ENCODE measurements around the gene TRPV4.
"Not testable (repeated sequence)": the region's sequence is repeated elsewhere in the genome, so short reads cannot be mapped to it uniquely, and the experiment has no call there.

Gene TRPV4

DNA sequence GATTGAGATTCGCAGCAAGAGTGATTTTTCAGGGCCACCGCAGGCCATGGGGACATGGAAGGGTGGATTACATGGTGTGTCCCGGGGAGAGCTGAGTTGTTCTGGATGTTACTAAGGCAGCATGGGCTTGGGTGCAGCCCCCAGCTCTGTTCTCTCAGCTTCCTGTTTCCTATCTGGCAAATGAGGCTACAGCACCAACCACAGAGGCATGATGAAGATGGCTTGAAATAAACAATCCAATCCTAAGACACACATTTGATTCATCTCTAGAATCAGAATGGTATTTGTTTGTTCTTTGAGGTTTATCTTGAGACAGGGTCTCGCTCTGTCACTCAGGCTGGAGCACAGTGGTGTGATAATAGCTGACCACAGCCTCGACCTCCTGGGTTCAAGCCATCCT lies 25.6 kb upstream of the TRPV4 start:
- H3K4me1 ChIP-seq (ENCODE audit: insufficient read depth, low read length), result no peaks in the 10 kb centered on the region
- no peak overlapping the region for H3K4me2 ChIP-seq (ENCODE audit: insufficient read depth, low read length)
- H3K9ac ChIP-seq (ENCODE audit: low read depth, low read length), result no peak overlapping the region
- H3K79me2 ChIP-seq (ENCODE audit: insufficient read depth, low read length), result no peaks in the 10 kb centered on the region
- no peaks in the 10 kb centered on the region for H3K9me3 ChIP-seq (ENCODE audit: insufficient read depth, low read length, severe bottlenecking)
- H4K20me1 ChIP-seq (ENCODE audit: insufficient read depth, low read length), result 0 out of 2 replicates have a peak, but pooled peaks cover 3% of the 10 kb centered on the region
- ATAC-seq (ENCODE audit: insufficient read depth, low read depth) (no peak), DNase-seq (no peak)
- TF ChIP-seq EZH2 (IDR thresholded peaks at IDR 0.05; ENCODE audit: borderline replicate concordance, low read depth, low read length, severe bottlenecking), result no peak
- TF ChIP-seq, protein P1, sequence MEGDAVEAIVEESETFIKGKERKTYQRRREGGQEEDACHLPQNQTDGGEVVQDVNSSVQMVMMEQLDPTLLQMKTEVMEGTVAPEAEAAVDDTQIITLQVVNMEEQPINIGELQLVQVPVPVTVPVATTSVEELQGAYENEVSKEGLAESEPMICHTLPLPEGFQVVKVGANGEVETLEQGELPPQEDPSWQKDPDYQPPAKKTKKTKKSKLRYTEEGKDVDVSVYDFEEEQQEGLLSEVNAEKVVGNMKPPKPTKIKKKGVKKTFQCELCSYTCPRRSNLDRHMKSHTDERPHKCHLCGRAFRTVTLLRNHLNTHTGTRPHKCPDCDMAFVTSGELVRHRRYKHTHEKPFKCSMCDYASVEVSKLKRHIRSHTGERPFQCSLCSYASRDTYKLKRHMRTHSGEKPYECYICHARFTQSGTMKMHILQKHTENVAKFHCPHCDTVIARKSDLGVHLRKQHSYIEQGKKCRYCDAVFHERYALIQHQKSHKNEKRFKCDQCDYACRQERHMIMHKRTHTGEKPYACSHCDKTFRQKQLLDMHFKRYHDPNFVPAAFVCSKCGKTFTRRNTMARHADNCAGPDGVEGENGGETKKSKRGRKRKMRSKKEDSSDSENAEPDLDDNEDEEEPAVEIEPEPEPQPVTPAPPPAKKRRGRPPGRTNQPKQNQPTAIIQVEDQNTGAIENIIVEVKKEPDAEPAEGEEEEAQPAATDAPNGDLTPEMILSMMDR (IDR thresholded peaks at IDR 0.05; ENCODE audit: borderline replicate concordance, extremely low read depth, low read length, poor library complexity, severe bottlenecking), result no peak
- H2AFZ ChIP-seq (ENCODE audit: low read depth, low read length), result no peak overlapping the region
- no peak overlapping the region for H3K27ac ChIP-seq (ENCODE audit: low read length)
- H3K27me3 ChIP-seq (ENCODE audit: insufficient read depth, low read length, poor library complexity), result no peaks in the 10 kb centered on the region
- peaks cover 34% of the 10 kb centered on the region for H3K36me3 ChIP-seq (ENCODE audit: insufficient read depth, low read length)
- no peak overlapping the region for H3K4me3 ChIP-seq (ENCODE audit: low read depth in 1 of 2, low read length in 2 of 2)

DNA sequence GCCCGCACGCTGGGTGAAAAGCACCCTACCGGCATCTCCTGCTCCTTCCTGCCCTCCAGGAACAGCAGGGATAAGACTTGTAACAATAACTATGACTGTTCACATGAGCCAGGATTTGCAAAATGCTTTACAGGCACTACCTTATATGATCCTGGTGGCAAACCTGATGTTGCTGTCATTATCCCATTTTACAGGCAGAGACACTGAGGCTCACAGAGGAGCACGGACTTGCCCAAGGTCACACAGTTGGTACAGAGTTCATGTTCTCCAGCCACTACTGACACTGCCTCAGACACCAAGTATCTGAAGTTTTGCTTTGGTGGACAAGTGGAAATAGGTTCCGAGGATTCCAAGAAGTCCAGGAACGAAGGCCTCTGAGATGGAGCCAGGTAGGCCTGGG lies 24.5 kb upstream of the TRPV4 start:
- Histone ChIP-seq H3K4me1 (ENCODE audit: insufficient read depth, low read length) (no peaks in the 10 kb centered on the region), H3K36me3 (ENCODE audit: insufficient read depth, low read length) (peaks cover 38% of the 10 kb centered on the region)
- TF ChIP-seq, protein P1 (IDR thresholded peaks at IDR 0.05; ENCODE audit: borderline replicate concordance, extremely low read depth, low read length, poor library complexity, severe bottlenecking), result no peak
- TF ChIP-seq EZH2 (IDR thresholded peaks at IDR 0.05; ENCODE audit: borderline replicate concordance, low read depth, low read length, severe bottlenecking), result no peak

DNA sequence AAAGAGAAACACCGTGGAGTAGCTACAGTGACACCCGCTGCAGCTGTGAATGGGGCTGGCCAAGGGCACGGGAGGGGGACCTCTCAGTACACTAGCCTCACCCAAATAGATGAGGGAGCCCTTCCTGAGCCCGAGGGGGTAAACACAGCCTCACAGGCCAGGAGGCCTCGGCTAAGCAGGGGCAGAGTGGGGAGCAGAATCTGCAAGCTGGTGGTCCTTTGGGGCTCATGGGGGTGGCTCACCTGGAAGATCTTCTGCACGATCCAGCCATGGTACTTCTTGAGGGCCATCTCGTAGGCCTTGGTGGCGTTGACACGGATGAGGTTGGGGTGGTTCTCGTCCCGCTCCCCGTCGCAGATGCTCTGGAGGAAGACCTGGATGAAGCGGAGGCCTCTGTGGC lies 22.2 kb upstream of the TRPV4 start:
- H3K4me3 ChIP-seq (ENCODE audit: low read depth in 1 of 2, low read length in 2 of 2), result no peak overlapping the region
- H2AFZ ChIP-seq (ENCODE audit: low read depth, low read length), result no peak overlapping the region
- DNase-seq (no peak), ATAC-seq (ENCODE audit: insufficient read depth, low read depth) (no peak)
- H3K36me3 ChIP-seq (ENCODE audit: insufficient read depth, low read length), result peaks cover 43% of the 10 kb centered on the region
- no peaks in the 10 kb centered on the region for H3K9me3 ChIP-seq (ENCODE audit: insufficient read depth, low read length, severe bottlenecking)
- H3K4me2 ChIP-seq (ENCODE audit: insufficient read depth, low read length), result no peak overlapping the region
- H3K9ac ChIP-seq (ENCODE audit: low read depth, low read length), result no peak overlapping the region
- no peak overlapping the region for H3K27ac ChIP-seq (ENCODE audit: low read length)
- no peaks in the 10 kb centered on the region for H3K79me2 ChIP-seq (ENCODE audit: insufficient read depth, low read length)
- H4K20me1 ChIP-seq (ENCODE audit: insufficient read depth, low read length), result no peaks in the 10 kb centered on the region; the same call in 1 of the 2 replicates
- no peaks in the 10 kb centered on the region for H3K4me1 ChIP-seq (ENCODE audit: insufficient read depth, low read length)
- TF ChIP-seq, protein P1 (IDR thresholded peaks at IDR 0.05; ENCODE audit: borderline replicate concordance, extremely low read depth, low read length, poor library complexity, severe bottlenecking), result no peak
- no peak for TF ChIP-seq EZH2 (IDR thresholded peaks at IDR 0.05; ENCODE audit: borderline replicate concordance, low read depth, low read length, severe bottlenecking)
- no peaks in the 10 kb centered on the region for H3K27me3 ChIP-seq (ENCODE audit: insufficient read depth, low read length, poor library complexity)

More for the DNA sequence above, 24.5 kb upstream of the TRPV4 start:
- H3K4me2 ChIP-seq (ENCODE audit: insufficient read depth, low read length), result no peak overlapping the region
- ATAC-seq (ENCODE audit: insufficient read depth, low read depth) (no peak), DNase-seq (no peak)
- no peak overlapping the region for H2AFZ ChIP-seq (ENCODE audit: low read depth, low read length)
- no peaks in the 10 kb centered on the region for H3K79me2 ChIP-seq (ENCODE audit: insufficient read depth, low read length)
- H4K20me1 ChIP-seq (ENCODE audit: insufficient read depth, low read length), result no peaks in the 10 kb centered on the region; the same call in 1 of the 2 replicates
- H3K27me3 ChIP-seq (ENCODE audit: insufficient read depth, low read length, poor library complexity), result no peaks in the 10 kb centered on the region
- no peak overlapping the region for H3K9ac ChIP-seq (ENCODE audit: low read depth, low read length)
- H3K27ac ChIP-seq (ENCODE audit: low read length), result no peak overlapping the region
- no peaks in the 10 kb centered on the region for H3K9me3 ChIP-seq (ENCODE audit: insufficient read depth, low read length, severe bottlenecking)
- no peak overlapping the region for H3K4me3 ChIP-seq (ENCODE audit: low read depth in 1 of 2, low read length in 2 of 2)

DNA sequence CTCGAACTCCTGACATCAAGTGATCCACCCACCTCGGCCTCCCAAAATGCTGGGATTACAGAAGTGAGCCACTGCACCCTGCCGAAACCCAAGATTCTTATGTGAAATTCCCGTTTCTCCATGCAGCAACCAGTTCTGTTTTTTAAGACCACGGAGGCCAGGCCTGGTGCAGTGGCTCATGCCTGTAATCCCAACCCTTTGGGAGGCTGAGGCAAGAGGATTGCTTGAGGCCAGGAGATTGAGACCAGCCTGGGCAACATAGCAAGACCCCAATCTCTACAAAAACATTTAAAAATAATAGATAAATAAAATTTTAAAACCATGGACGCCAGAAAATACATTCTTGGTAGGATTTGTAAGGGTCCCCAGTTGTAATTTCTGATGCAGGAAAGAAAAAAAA lies 17.3 kb upstream of the TRPV4 start:
- not testable (repeated sequence) for H4K20me1 ChIP-seq (ENCODE audit: insufficient read depth, low read length); H3K79me2 ChIP-seq (ENCODE audit: insufficient read depth, low read length); H3K4me1 ChIP-seq (ENCODE audit: insufficient read depth, low read length); H3K4me3 ChIP-seq (ENCODE audit: low read depth in 1 of 2, low read length in 2 of 2); H3K9ac ChIP-seq (ENCODE audit: low read depth, low read length); H3K27me3 ChIP-seq (ENCODE audit: insufficient read depth, low read length, poor library complexity); H3K27ac ChIP-seq (ENCODE audit: low read length); H2AFZ ChIP-seq (ENCODE audit: low read depth, low read length); H3K4me2 ChIP-seq (ENCODE audit: insufficient read depth, low read length); H3K9me3 ChIP-seq (ENCODE audit: insufficient read depth, low read length, severe bottlenecking); DNase-seq; ATAC-seq (ENCODE audit: insufficient read depth, low read depth)
- peaks cover 22% of the 10 kb centered on the region for H3K36me3 ChIP-seq (ENCODE audit: insufficient read depth, low read length)

Measured in DND-41 (cell line).